GM19193 (cell line): ENCODE results near the gene DALRD3.

Source experiments
- POLR2A ChIP-seq: IDR thresholded peaks from 4 replicates; pipeline ENCODE4 v1.6.1; 2011; ENCODE audit not compliant: insufficient read depth, insufficient read length; ENCODE audit errors: extremely low read depth

The DALRD3 gene

GRCh38 chr3:48980295-48980694, 38.1 kb downstream of the DALRD3 start:
- no peak for TF ChIP-seq POLR2A

- no peak for TF ChIP-seq POLR2A
Observed at GRCh38 chr3:48979451-48979850, 38.9 kb downstream of the DALRD3 start.

GRCh38 chr3:48974076-48974864, 44.1 kb downstream of the DALRD3 start:
- no peak for TF ChIP-seq POLR2A

GRCh38 chr3:48970586-48970985, 47.8 kb downstream of the DALRD3 start:
- TF ChIP-seq POLR2A = no peak

GRCh38 chr3:48966876-48967361, 51.5 kb downstream of the DALRD3 start:
- TF ChIP-seq POLR2A = no peak

- TF ChIP-seq POLR2A = no peak
Observed at GRCh38 chr3:48966367-48966766, 52.0 kb downstream of the DALRD3 start.
